CD4-positive, alpha-beta T cell treated with Interleukin-12 subunit alpha and Interleukin-12 subunit beta, for 1 hour (primary cell): ENCODE results near the gene AHI1.
"Not testable (repeated sequence)": the region's sequence is repeated elsewhere in the genome, so short reads cannot be mapped to it uniquely, and the experiment has no call there.

Source experiments
- DNase-seq: peaks from one replicate; pipeline ENCODE4 v3.0.0-alpha.2; 2020

AHI1 gene

GRCh38 chr6:135383766-135384165 is 113.8 kb downstream of the AHI1 start:
- no peak for DNase-seq

GRCh38 chr6:135383301-135383700 is 114.2 kb downstream of the AHI1 start:
- no peak for DNase-seq

DNA sequence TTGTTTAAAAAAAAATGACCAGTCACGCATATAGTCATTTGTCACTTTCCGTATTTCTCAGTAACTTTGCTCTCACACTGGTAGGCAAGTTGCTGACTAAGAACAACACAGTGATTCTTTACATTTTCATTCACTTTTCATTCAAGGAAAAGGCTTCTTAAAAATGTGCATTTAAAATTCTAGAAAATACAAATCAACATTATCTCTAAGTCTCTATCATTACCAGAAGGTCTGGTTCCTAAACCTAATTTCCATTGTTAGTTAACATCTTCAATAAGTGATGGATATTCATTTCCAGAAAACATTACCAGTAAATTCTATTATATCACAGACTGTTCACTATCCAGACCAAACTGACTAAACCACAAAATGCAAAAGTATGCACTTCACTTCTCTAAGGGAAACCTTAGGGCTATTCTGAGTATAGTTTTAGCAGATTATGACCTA is 115.3 kb downstream of the AHI1 start:
- no peak for DNase-seq

DNA sequence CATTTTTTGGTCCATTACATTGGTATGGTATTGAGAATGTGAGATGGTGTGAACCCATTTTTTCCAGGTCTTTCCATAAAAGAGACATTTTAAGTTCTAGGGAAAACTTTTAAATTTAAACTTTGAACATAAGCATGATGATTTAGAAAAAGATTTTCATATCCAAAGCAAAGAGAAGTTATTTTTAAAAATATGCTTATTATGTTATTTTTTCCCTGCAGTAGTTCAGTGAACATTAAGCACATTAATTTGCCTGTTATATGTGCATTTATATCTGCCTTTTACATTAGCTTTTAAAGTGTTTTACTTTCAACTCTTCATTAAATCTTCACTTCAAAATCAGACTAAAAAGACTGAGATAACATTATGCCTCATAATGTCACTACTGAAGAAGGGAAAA is 116.7 kb downstream of the AHI1 start:
- DNase-seq = no peak

- DNase-seq = no peak
These were observed 117.9 kb downstream of the AHI1 start for GRCh38 chr6:135379647-135380046.

DNA sequence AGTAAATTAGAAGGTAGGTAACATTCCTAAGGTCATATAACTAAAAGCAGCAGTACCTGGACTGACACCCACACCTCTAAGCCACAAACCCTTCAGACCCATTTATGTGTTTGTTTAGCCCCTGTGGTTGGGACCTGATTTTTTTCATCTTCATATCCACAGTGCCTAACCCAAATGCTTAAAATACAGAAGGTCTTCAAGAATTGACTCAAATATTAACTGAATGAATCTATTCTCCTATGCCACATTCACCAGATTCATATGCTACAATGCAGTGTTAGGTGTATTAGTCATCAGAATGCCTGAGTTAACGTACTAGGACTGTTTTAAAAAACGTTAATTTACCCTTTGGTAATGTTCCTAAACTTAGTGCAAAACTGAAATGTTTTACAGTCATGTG is 124.8 kb downstream of the AHI1 start:
- DNase-seq = no peak

DNA sequence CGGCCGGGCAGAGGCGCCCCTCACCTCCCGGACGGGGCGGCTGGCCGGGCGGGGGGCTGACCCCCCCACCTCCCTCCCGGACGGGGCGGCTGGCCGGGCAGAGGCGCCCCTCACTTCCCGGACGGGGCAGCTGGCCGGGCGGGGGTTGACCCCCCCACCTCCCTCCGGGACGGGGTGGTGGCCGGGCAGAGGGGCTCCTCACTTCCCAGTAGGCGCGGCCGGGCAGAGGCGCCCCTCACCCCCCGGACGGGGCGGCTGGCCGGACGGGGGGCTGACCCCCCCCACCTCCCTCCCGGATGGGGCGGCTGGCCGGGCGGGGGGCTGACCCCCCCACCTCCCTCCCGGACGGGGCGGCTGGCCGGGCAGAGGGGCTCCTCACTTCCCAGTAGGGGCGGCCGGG is 133.9 kb downstream of the AHI1 start:
- not testable (repeated sequence) for DNase-seq

- no peak for DNase-seq
These were observed 135.4 kb downstream of the AHI1 start for GRCh38 chr6:135362124-135362523.

- no peak for DNase-seq
These were observed 137.3 kb downstream of the AHI1 start for GRCh38 chr6:135360222-135360621.

GRCh38 chr6:135358985-135359384 is 138.6 kb downstream of the AHI1 start:
- no peak for DNase-seq

- no peak for DNase-seq
These were observed 139.2 kb downstream of the AHI1 start for GRCh38 chr6:135358251-135358821.

DNA sequence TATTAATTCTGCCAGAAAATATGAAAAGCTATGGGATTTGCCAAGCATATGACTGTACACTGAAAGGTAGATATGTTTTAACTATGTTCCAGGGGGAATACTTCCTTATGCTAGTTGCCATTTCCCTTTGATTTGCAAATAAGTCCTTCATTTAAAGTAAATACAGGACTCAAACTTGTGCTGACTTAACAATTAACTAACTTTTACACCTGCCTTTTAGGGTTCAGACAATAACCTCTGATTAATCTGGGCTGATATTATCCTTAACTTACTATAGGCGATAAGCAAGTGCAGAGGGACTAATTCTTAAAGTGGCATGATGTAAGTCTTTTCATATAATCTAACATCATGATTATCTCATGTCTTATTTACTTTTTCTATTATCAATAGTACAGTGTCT is 143.1 kb downstream of the AHI1 start:
- no peak for DNase-seq

- no peak for DNase-seq
These were observed 144.4 kb downstream of the AHI1 start for GRCh38 chr6:135353113-135353512.

DNA sequence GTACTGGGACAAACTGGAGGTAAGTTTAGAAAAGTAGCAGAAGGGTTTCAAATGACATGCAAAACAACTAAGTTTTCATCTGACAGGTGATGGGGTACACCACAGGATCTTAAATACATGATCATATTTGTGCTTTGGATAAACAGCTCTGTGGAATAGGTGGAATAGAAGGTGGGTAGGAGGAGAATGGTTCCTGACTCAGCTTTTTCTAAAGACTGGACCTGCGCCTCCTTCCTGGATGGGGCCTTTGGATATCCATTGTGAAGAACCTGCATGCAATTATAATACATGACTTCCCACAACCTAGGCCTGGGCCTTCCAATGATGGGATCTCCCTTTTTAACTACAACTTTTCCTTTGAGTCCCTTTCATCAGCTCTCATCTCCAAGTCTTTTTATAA is 145.9 kb downstream of the AHI1 start:
- no peak for DNase-seq

GRCh38 chr6:135347887-135348286 is 149.7 kb downstream of the AHI1 start:
- DNase-seq = no peak

DNA sequence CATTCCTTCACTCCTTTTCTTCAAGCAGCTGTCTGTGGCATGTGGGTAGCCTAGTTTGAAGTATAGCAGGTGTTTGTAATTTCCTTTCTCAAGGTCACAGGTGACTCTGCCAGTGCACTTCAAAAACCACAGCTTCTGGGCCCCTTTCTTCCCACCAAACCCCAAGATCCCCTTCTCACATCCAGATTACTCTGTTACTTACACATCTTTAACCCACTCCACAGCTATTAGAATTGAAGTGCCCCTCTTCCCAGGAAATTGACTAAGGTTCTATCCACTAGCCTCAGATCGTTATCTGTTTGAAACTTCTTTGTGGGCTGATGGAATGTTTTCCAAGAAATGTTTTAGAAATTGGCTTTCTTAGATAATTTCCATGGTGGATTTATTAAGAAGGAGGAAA is 150.8 kb downstream of the AHI1 start:
- DNase-seq = no peak

DNA sequence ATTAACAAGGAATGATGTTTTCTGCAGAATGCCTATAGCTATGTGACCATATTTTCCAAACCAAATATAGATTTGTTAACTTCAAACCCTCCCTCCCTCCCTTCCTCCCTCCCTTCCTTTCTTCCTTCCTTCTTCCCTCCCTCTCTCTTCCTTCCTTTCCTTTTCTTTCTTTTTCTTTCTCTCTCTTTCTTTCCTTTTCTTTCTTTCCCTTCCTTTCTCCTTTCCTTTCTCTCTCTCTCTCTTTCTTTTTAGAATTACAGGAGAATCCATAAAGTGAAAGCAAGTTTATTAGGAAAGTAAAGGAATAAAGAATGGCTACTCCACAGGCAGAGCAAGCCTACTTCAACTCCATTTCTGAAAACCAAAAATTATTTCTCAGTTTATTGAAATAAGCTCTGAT is 153.0 kb downstream of the AHI1 start:
- no peak for DNase-seq

DNA sequence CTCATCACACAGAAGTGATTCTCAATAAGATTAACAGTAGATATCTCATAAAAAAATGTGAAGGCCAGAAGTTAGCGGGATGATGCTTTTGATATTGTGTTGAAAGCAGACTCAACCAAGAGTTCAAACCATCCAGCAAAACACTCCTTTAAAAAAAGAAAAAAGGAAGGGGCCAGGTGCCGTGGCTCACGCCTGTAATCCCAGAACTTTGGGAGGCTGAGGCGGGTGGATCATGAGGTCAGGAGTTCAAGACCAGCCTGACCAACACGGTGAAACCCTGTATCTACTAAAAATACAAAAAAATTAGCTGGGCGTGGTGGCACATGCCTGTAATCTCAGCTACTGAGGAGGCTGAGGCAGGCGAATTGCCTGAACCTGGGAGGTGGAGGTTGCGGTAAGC is 157.6 kb downstream of the AHI1 start:
- DNase-seq = not testable (repeated sequence)

DNA sequence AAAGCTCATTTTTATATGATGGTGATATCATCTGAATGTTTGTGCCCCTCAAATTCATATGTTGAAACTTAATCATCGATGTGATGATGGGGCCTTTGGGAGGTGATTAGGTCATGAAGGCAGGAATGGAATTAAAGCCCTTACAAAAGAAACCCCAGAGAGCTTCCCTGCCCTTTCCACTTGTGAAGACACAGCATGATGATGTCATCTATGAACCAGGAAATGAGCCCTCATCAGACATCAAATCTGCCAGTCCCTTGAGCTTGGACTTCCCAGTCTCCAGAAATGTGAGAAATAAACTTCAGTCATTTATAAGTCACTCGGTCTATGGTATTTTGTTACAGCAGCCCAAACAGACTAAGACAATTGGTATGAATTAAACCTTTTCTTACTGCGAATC is 163.4 kb downstream of the AHI1 start:
- DNase-seq = no peak

DNA sequence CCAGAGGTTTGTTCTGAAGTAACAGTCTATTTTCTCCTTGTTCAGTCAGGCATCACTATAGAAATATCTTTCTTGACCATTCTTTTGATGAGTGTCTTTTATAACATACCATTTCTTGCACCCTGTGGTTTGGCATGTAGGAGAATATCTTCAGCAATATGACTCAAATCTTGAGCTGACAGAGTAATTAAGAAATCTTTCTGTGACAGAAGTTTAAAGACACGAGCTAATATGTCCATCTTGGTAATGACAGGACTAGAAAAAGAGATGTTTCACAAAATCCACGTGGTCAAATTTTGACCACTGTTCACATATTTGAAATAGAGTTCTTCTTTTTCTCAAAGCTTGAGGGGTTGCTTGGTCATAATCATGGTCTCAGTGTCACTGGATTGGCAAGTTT is 166.5 kb downstream of the AHI1 start:
- no peak for DNase-seq

DNA sequence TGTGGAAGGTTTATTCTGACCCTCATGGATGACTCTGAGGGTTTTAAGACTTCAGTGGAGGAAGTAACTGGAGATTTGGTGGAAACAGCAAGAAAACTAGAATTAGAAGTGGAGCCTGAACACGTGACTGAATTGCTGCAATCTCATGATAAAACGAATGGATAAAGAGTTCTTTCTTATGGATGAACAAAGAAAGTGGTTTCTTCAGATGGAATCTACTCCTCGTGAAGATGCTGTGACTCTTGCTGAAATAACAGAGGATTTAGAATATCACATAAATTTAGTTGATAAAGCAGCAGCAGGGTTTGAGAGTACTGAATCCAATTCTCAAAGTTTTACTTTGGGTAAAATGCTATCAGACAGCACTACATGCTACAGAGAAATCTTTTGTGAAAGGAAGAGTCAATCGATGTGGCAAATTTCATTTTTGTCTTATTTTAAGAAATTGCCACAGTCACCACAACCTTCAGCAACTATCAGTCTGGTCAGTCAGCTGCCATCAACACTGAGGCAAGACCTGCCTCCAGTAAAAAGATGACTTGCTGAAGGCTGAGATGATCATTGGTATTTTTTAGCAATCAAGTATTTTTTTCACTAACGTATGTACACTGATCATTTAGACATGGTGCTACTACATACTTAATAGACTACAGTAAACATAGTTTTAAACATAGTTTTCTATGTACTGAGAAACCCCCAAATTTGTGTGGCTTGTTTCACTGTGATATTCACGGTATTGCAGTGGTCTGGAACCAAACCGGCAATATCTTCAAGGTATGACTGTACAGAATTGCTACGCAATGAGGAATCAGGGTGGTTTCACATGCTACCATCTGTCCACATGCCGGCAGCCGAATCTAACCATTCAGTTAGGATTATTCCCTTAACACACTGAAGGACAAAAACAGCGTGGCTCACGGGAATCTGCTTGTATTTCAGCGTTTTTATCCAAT is 167.4 kb downstream of the AHI1 start:
- no peak for DNase-seq

- DNase-seq = no peak
These were observed 169.4 kb downstream of the AHI1 start for GRCh38 chr6:135328136-135328535.

GRCh38 chr6:135325624-135326424 is 171.7 kb downstream of the AHI1 start:
- DNase-seq = no peak

DNA sequence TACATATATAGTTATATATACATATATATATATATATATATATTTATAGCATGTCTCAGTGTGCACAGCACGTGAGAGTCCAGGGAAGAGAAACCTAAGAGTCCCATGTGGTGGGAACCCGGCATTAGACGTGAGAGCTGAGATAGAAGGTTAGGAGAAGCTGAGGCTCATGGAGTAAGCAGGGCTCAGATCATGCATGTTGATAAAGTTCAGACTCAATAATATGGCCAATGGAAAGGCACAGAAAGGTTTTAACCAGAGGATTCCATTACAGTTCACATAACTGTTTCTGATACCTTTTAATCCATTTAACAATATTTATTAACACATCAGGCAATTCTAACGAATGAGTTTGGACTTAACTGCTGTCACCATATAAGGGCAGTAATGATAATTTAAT is 173.0 kb downstream of the AHI1 start:
- DNase-seq = no peak
